ENCODE results near the gene SLC2A9. TPM values are rescaled to one million over a fixed set of nuclear protein-coding genes. Genes with fewer than 3 reads are reported as not detected.

SLC2A9 gene
- total RNA-seq, 2 donors from 2014 or later: 9.1 to 17.5 TPM

DNA sequence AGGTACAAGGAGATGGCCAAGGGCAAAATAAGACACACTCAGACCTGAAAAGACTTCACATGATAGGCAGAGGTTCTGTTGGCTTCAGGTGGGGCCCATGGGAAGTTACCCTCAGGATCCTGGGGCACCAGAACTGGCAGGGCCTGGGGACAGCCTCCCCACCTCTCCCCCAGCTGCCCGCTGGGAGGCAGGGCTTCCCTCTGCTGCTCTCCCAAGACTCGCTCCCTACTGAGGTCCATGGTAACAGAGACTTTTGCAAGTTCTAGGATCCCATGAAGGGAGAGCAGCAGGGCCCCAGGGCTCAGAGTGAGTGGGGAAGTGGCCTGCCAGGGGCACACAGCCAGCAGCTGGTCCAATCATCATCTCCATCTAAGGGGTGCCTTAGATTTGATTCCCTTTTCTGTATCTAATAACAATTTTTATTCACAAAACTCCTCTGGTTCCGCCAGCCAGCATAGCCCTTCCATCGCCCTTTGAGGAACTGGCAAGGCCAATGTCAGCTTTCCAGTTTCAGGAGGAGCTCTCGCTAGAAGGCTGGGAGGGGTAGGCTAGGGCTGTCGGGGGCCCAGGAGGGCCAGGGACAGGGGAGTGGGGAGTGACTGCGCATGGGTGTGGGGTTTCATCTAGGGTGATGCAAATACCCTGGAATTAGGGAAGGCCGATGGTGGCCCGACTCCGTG is 78.2 kb downstream of the SLC2A9 start:
- Histone ChIP-seq H3K27ac (no peak overlapping the region), H3K27me3 (replicated peaks; ENCODE audit: insufficient read depth) (no peaks in the 10 kb centered on the region), H3K36me3 (no peaks in the 10 kb centered on the region), H3K4me3 (no peak overlapping the region), H3K4me1 (ENCODE audit: control insufficient read depth in 1 of 2, low read depth in 2 of 2) (no peaks in the 10 kb centered on the region), H3K9me3 (no peaks in the 10 kb centered on the region)
- no peak for DNase-seq (ENCODE audit: low spot score)
- ATAC-seq (ENCODE audit: insufficient number of reproducible peaks, low FRiP score, low read depth): no peak
- no peak for TF ChIP-seq CTCF (IDR thresholded peaks at IDR 0.05)

- Histone ChIP-seq H3K4me1 (ENCODE audit: control insufficient read depth in 1 of 2, low read depth in 2 of 2) (no peaks in the 10 kb centered on the region), H3K4me3 (no peak overlapping the region), H3K27me3 (replicated peaks; ENCODE audit: insufficient read depth) (no peaks in the 10 kb centered on the region), H3K36me3 (no peaks in the 10 kb centered on the region), H3K9me3 (no peaks in the 10 kb centered on the region), H3K27ac (no peak overlapping the region)
- ATAC-seq (ENCODE audit: insufficient number of reproducible peaks, low FRiP score, low read depth) (no peak), DNase-seq (ENCODE audit: low spot score) (no peak)
- no peak for TF ChIP-seq CTCF (IDR thresholded peaks at IDR 0.05)
These were observed 79.2 kb downstream of the SLC2A9 start for GRCh38 chr4:9942139-9942538.

- TF ChIP-seq CTCF (IDR thresholded peaks at IDR 0.05): no peak
- ATAC-seq (ENCODE audit: insufficient number of reproducible peaks, low FRiP score, low read depth) (no peak), DNase-seq (ENCODE audit: low spot score) (no peak)
- Histone ChIP-seq H3K4me1 (ENCODE audit: control insufficient read depth in 1 of 2, low read depth in 2 of 2) (no peaks in the 10 kb centered on the region), H3K9me3 (no peaks in the 10 kb centered on the region), H3K27me3 (replicated peaks; ENCODE audit: insufficient read depth) (no peaks in the 10 kb centered on the region), H3K4me3 (no peak overlapping the region), H3K27ac (no peak overlapping the region), H3K36me3 (no peaks in the 10 kb centered on the region)
These were observed 81.3 kb downstream of the SLC2A9 start for GRCh38 chr4:9940041-9940440.

- Histone ChIP-seq H3K4me3 (no peak overlapping the region), H3K4me1 (ENCODE audit: control insufficient read depth in 1 of 2, low read depth in 2 of 2) (no peaks in the 10 kb centered on the region), H3K27me3 (replicated peaks; ENCODE audit: insufficient read depth) (no peaks in the 10 kb centered on the region), H3K36me3 (no peaks in the 10 kb centered on the region), H3K9me3 (no peaks in the 10 kb centered on the region), H3K27ac (no peak overlapping the region)
- ATAC-seq (ENCODE audit: insufficient number of reproducible peaks, low FRiP score, low read depth): no peak
- no peak for DNase-seq (ENCODE audit: low spot score)
- no peak for TF ChIP-seq CTCF (IDR thresholded peaks at IDR 0.05)
These were observed 82.4 kb downstream of the SLC2A9 start for GRCh38 chr4:9938933-9939332.

- Histone ChIP-seq H3K4me1 (ENCODE audit: control insufficient read depth in 1 of 2, low read depth in 2 of 2) (no peaks in the 10 kb centered on the region), H3K27ac (no peak overlapping the region), H3K9me3 (no peaks in the 10 kb centered on the region), H3K36me3 (no peaks in the 10 kb centered on the region), H3K27me3 (replicated peaks; ENCODE audit: insufficient read depth) (no peaks in the 10 kb centered on the region), H3K4me3 (no peak overlapping the region)
- DNase-seq (ENCODE audit: low spot score) (no peak), ATAC-seq (ENCODE audit: insufficient number of reproducible peaks, low FRiP score, low read depth) (no peak)
- TF ChIP-seq CTCF (IDR thresholded peaks at IDR 0.05): no peak
These were observed 84.2 kb downstream of the SLC2A9 start for GRCh38 chr4:9937078-9937477.

All from thoracic aorta (tissue), 2 donors.